Kidney (tissue), 14 donors: Measurements from ENCODE around the gene ZC3H14. TPM values are rescaled to one million over a fixed set of nuclear protein-coding genes. Genes with fewer than 3 reads are reported as not detected.
A peak's percentile ranks its signal among the peaks of the same experiment; 100 is the strongest.

ENCODE experiments used
- DNase-seq, 5 donors: peaks; one replicate each; pipeline ENCODE4 v3.0.0-alpha.2; 2013 to 2020
- FAIRE-seq: peaks from 2 replicates; lab custom pipeline; 2012; peaks lifted over from hg19 to GRCh38; lab: Jason Lieb, UNC
- H3K27ac ChIP-seq, 2 donors: one replicate each; pipeline ENCODE4 v1.7.0; 2013; ENCODE audit warnings: low read depth in 2 of 2, low read length in 2 of 2, inconsistent platforms in 1 of 2
- H3K27me3 ChIP-seq: one replicate; pipeline ENCODE4 v1.7.1; 2013; ENCODE audit warnings: low read length, inconsistent platforms; ENCODE audit not compliant: control insufficient read depth, insufficient read depth
- H3K36me3 ChIP-seq, 3 donors: one replicate each; pipeline versions ENCODE4 v1.7.0 to v1.7.1; 2013; ENCODE audit warnings: low read length in 3 of 3, control low read depth in 1 of 3, inconsistent platforms in 1 of 3; ENCODE audit not compliant: insufficient read depth in 3 of 3, control insufficient read depth in 2 of 3
- H3K4me1 ChIP-seq, 3 donors: one replicate each; pipeline versions ENCODE4 v1.7.0 to v1.7.1; 2013; ENCODE audit warnings: low read length in 3 of 3, inconsistent platforms in 1 of 3, low read depth in 1 of 3; ENCODE audit not compliant: control insufficient read depth in 2 of 3, insufficient read depth in 2 of 3
- H3K4me3 ChIP-seq, 3 donors: one replicate each; pipeline versions ENCODE4 v1.7.0 to v1.8.1; 2013; ENCODE audit warnings: low read length in 3 of 3, control low read depth in 1 of 3, inconsistent platforms in 1 of 3
- H3K9ac ChIP-seq, 3 donors: one replicate each; pipeline versions ENCODE4 v1.7.0 to v1.7.1; 2013; ENCODE audit warnings: low read length in 3 of 3, control low read depth in 1 of 3, inconsistent platforms in 1 of 3
- H3K9me3 ChIP-seq, 3 donors: one replicate each; pipeline versions ENCODE4 v1.7.0 to v1.7.1; 2013; ENCODE audit warnings: low read length in 3 of 3, control low read depth in 1 of 3, inconsistent platforms in 1 of 3; ENCODE audit not compliant: control insufficient read depth in 2 of 3, insufficient read depth in 1 of 3
- CTCF ChIP-seq: IDR thresholded peaks from 3 replicates; pipeline ENCODE4 v1.5.1; 2012; ENCODE audit warnings: mild to moderate bottlenecking, moderate library complexity, borderline replicate concordance; ENCODE audit not compliant: insufficient read depth; ENCODE audit errors: extremely low read depth
- intact Hi-C: fragments of 100-400 bp; cut with DNase I; formaldehyde crosslinking; loops from one replicate; pipeline ENCODE4 v1.11.1; 2022
- polyA plus RNA-seq: library from polyadenylated mRNA; stranded (reverse); fragments of 350-450 nt; fragmentation: Illumina TruSeq; extraction: RNeasy Lipid Tissue Mini Kit (QIAGEN cat#74804); gene quantifications from one replicate; pipeline ENCODE4 v1.2.3, GENCODE V29; 2014; ENCODE audit warnings: low read depth, low replicate concordance; ENCODE audit not compliant: insufficient read depth
- total RNA-seq: library from RNA; stranded (reverse); fragmentation: NEBNext Ultra II Directional; extraction: Animal tissue kit (Norgen Biotek cat#: 25700); gene quantifications from one replicate; pipeline ENCODE4 v1.2.1, GENCODE V29; 2021
- donor health status: control.
- donor health status: control.
- donor health status: control.
- donor health status: control.
- donor health status: control.
- donor health status: DM: yes; HTN: yes; CAD: no.
- donor health status: Normal renal cell carcinoma (clear cell type).

ZC3H14 gene
- total and polyA plus RNA-seq, 2 donors from 2014 or later = 27.7 to 49.7 TPM

DNA sequence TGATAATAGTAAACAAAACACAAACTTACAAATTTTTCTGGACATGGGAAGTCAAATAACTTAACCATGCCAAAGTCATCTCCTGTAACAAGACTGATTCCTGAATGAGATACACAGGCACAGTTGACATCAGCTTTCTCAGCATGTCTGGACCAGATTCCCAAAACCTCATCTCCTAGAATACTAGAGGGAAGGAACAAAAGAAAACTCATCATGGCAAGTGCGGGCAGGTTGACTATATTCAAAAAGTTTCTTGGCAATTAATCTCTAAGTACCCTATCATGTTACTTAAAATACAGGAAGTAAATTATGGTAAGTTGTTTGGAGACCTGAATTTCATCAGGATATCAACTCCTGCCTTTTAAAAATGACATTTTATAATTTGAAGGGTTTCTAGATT lies 53.9 kb downstream of the ZC3H14 start:
- DNase-seq = no peak
- no peak for TF ChIP-seq CTCF
- no peak overlapping the region for H3K4me3 ChIP-seq
- no peaks in the 10 kb centered on the region for H3K4me1 ChIP-seq
- intact Hi-C loops = no loop called here
- no peak overlapping the region for H3K9ac ChIP-seq
- no peak for FAIRE-seq
- H3K27me3 ChIP-seq = no peaks in the 10 kb centered on the region
- no peak overlapping the region for H3K27ac ChIP-seq
- H3K9me3 ChIP-seq = no peaks in the 10 kb centered on the region
- H3K36me3 ChIP-seq = peaks cover 0 to 13% (median 6%) of the 10 kb centered on the region in 3 donors

- no peaks in the 10 kb centered on the region for H3K27me3 ChIP-seq
- H3K4me3 ChIP-seq = no peak overlapping the region
- intact Hi-C loops = no loop called here
- FAIRE-seq (no peak), DNase-seq (no peak)
- H3K9ac ChIP-seq = no peak overlapping the region
- H3K36me3 ChIP-seq = peaks cover 0 to 10% (median 0%) of the 10 kb centered on the region in 3 donors
- no peak overlapping the region for H3K27ac ChIP-seq
- no peaks in the 10 kb centered on the region for H3K4me1 ChIP-seq
- no peaks in the 10 kb centered on the region for H3K9me3 ChIP-seq
- no peak for TF ChIP-seq CTCF
Measured at GRCh38 chr14:88617479-88617878, 54.6 kb downstream of the ZC3H14 start.

- DNase-seq (no peak), FAIRE-seq (no peak)
- Histone ChIP-seq H3K27ac (no peak overlapping the region), H3K4me3 (no peak overlapping the region), H3K27me3 (no peaks in the 10 kb centered on the region), H3K4me1 (no peaks in the 10 kb centered on the region), H3K36me3 (peaks cover 0 to 6% (median 0%) of the 10 kb centered on the region in 3 donors), H3K9me3 (no peaks in the 10 kb centered on the region), H3K9ac (no peak overlapping the region)
- intact Hi-C loops = no loop called here
- TF ChIP-seq CTCF = no peak
Measured at GRCh38 chr14:88618476-88618875, 55.6 kb downstream of the ZC3H14 start.

GRCh38 chr14:88621100-88621499 lies 58.3 kb downstream of the ZC3H14 start:
- DNase-seq (peak in 2 of 5 donors; percentile 37 to 69), FAIRE-seq (no peak)
- Histone ChIP-seq H3K9me3 (no peaks in the 10 kb centered on the region), H3K9ac (peak overlapping the region in 1 of 3 donors; percentile 9), H3K27me3 (no peaks in the 10 kb centered on the region), H3K4me1 (no peaks in the 10 kb centered on the region), H3K4me3 (no peak overlapping the region), H3K36me3 (peaks cover 0 to under 1% (median 0%) of the 10 kb centered on the region in 3 donors), H3K27ac (no peak overlapping the region)
- intact Hi-C loops = no loop called here
- TF ChIP-seq CTCF = no peak
